Measurements from ENCODE around the gene NBEA. TPM values are rescaled to one million over a fixed set of nuclear protein-coding genes. Genes with fewer than 3 reads are reported as not detected.

The NBEA gene
- total RNA-seq, 1 experiment from 2014 or later, result 4.1 TPM

GRCh38 chr13:35600137-35600536, 658.1 kb downstream of the NBEA start:
- Histone ChIP-seq H3K4me1 (ENCODE audit: control insufficient read depth in 1 of 2, insufficient read depth in 2 of 2, low read length in 2 of 2) (no peaks in the 10 kb centered on the region), H3K9ac (ENCODE audit: low read length) (no peak overlapping the region), H4K20me1 (ENCODE audit: insufficient read depth) (no peaks in the 10 kb centered on the region), H3K36me3 (ENCODE audit: control insufficient read depth in 1 of 2, insufficient read depth in 2 of 2, low read length in 2 of 2) (no peaks in the 10 kb centered on the region), H3K4me3 (replicated peaks in 1 of 2; ENCODE audit: low read depth in 1 of 2, low read length in 2 of 2) (no peak overlapping the region), H3K79me2 (ENCODE audit: insufficient read depth, low read length) (no peaks in the 10 kb centered on the region), H3K9me2 (ENCODE audit: insufficient read depth) (no peaks in the 10 kb centered on the region), H3K27ac (ENCODE audit: low read depth, low read length) (no peak overlapping the region), H3K9me3 (ENCODE audit: control insufficient read depth in 1 of 2, insufficient read depth in 1 of 2, low read depth in 1 of 2, low read length in 2 of 2) (no peaks in the 10 kb centered on the region), H3K27me3 (ENCODE audit: insufficient read depth, low read length) (no peaks in the 10 kb centered on the region), H2AFZ (ENCODE audit: low read depth, low read length, poor library complexity, severe bottlenecking) (no peak overlapping the region), H3K4me2 (ENCODE audit: low read length) (no peak overlapping the region)
- BruUV-seq (replicated peaks), result no TSS peak
- intact Hi-C loops (cut with micrococcal nuclease), result no loop called here
- POLR2A ChIA-PET, result no interaction called here
- CTCF ChIA-PET, result no interaction called here
- no peak for DNase-seq (ENCODE audit: low read depth, low spot score)
- TF ChIP-seq, protein P1, sequence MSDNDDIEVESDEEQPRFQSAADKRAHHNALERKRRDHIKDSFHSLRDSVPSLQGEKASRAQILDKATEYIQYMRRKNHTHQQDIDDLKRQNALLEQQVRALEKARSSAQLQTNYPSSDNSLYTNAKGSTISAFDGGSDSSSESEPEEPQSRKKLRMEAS (IDR thresholded peaks at IDR 0.05), result no peak
- TF ChIP-seq CEBPB (IDR thresholded peaks at IDR 0.05; ENCODE audit: low read depth) (no peak), CBX3 (IDR thresholded peaks at IDR 0.05; ENCODE audit: low read depth) (no peak), FOSL1 (IDR thresholded peaks at IDR 0.05; ENCODE audit: low read depth) (no peak), JUND (IDR thresholded peaks at IDR 0.05) (no peak), SP1 (IDR thresholded peaks at IDR 0.05; ENCODE audit: low read depth) (no peak), RAD21 (IDR thresholded peaks at IDR 0.05; ENCODE audit: low read depth) (no peak), TCF7L2 (IDR thresholded peaks at IDR 0.05; ENCODE audit: borderline replicate concordance, extremely low read depth, insufficient read depth, insufficient read length) (no peak), REST (IDR thresholded peaks at IDR 0.05; ENCODE audit: low read depth) (no peak), CTCF (IDR thresholded peaks at IDR 0.05 in 2 of 3, conservative IDR thresholded peaks at IDR 0.05 in 1 of 3; ENCODE audit: borderline replicate concordance in 1 of 3, insufficient read depth in 1 of 3, low read depth in 2 of 3, low read length in 2 of 3) (no peak), POLR2AphosphoS5 (IDR thresholded peaks at IDR 0.05; ENCODE audit: low read depth, low read length) (no peak), ELF1 (IDR thresholded peaks at IDR 0.05; ENCODE audit: borderline replicate concordance, low read depth) (no peak), EZH2 (IDR thresholded peaks at IDR 0.05) (no peak), EGR1 (IDR thresholded peaks at IDR 0.05; ENCODE audit: low read depth) (no peak), SRF (IDR thresholded peaks at IDR 0.05; ENCODE audit: low read depth) (no peak)
- RAD21 ChIA-PET (ENCODE audit: low non-redundant PET in 1 of 2, low total read pairs in 2 of 2, uncharacterized antibody in 2 of 2, unreplicated experiment in 2 of 2), result no interaction called here
- ATAC-seq, result no peak
